EL (cell line): ENCODE measurements around the gene MARCHF2.

Source experiments
- DNase-seq: peaks from one replicate; pipeline ENCODE4 v3.0.0-alpha.2; 2016

Gene MARCHF2

GRCh38 chr19:8481616-8482015 is 68.5 kb downstream of the MARCHF2 start:
- no peak for DNase-seq

GRCh38 chr19:8482696-8483095 is 69.6 kb downstream of the MARCHF2 start:
- DNase-seq, result no peak

GRCh38 chr19:8483165-8483564 is 70.1 kb downstream of the MARCHF2 start:
- DNase-seq, result no peak

- DNase-seq, result no peak
These were observed 71.3 kb downstream of the MARCHF2 start for GRCh38 chr19:8484331-8484894.

GRCh38 chr19:8485561-8486371 is 72.7 kb downstream of the MARCHF2 start:
- no peak for DNase-seq

GRCh38 chr19:8486661-8487136 is 73.6 kb downstream of the MARCHF2 start:
- DNase-seq, result no peak

GRCh38 chr19:8487137-8487851 is 74.2 kb downstream of the MARCHF2 start:
- no peak for DNase-seq

GRCh38 chr19:8488365-8488764 is 75.3 kb downstream of the MARCHF2 start:
- no peak for DNase-seq
